A549 (cell line): Measurements from ENCODE around the gene DIAPH2.
"Not testable (repeated sequence)": the region's sequence is repeated elsewhere in the genome, so short reads cannot be mapped to it uniquely, and the experiment has no call there.

Experiments
- CTCF ChIP-seq: fragments of >200 bp; sonication (Bioruptor Twin); formaldehyde crosslinking; IDR thresholded peaks from 3 replicates; pipeline ENCODE4 v1.5.1; 2016
- NR3C1 ChIP-seq: fragments of >200 bp; sonication (Bioruptor Twin); formaldehyde crosslinking; IDR thresholded peaks from 3 replicates; pipeline ENCODE4 v1.6.1; 2017
- POLR2A ChIP-seq: IDR thresholded peaks from 2 replicates; pipeline ENCODE4 v1.6.1; 2012; ENCODE audit warnings: mild to moderate bottlenecking, low read length

- not testable (repeated sequence) for TF ChIP-seq POLR2A, CTCF, NR3C1
Measured at GRCh38 chrX:97409632-97410415, 725.2 kb downstream of the DIAPH2 start.
